Left ventricle myocardium inferior (tissue), 1 donor: ENCODE measurements around the gene XIRP2. TPM values are rescaled to one million over a fixed set of nuclear protein-coding genes. Genes with fewer than 3 reads are reported as not detected.
A peak's percentile ranks its signal among the peaks of the same experiment; 100 is the strongest.

Experiments
- DNase-seq: peaks from one replicate; pipeline ENCODE4 v3.0.0-alpha.2; 2020
- H3K27ac ChIP-seq: fragments of 200-600 bp; replicated peaks from 2 replicates; pipeline ENCODE4 v1.8.0; 2021
- H3K27me3 ChIP-seq: fragments of 200-600 bp; 2 replicates; pipeline ENCODE4 v1.8.0; 2021; ENCODE audit warnings: low read depth
- H3K36me3 ChIP-seq: fragments of 200-600 bp; 2 replicates; pipeline ENCODE4 v1.8.0; 2021
- H3K4me1 ChIP-seq: fragments of 200-600 bp; 2 replicates; pipeline ENCODE4 v1.8.0; 2021
- H3K4me3 ChIP-seq: fragments of 200-600 bp; 2 replicates; pipeline ENCODE4 v1.8.0; 2021; ENCODE audit warnings: mild to moderate bottlenecking, moderate library complexity
- H3K9me3 ChIP-seq: fragments of 200-600 bp; replicated peaks from 2 replicates; pipeline ENCODE4 v1.8.0; 2021
- intact Hi-C: fragments of 100-400 bp; cut with micrococcal nuclease; formaldehyde crosslinking; loops from one replicate; pipeline ENCODE4 v1.11.0; 2022
- total RNA-seq: library from RNA; stranded (reverse); fragmentation: NEBNext Ultra II Directional; extraction: Animal tissue kit (Norgen Biotek cat#: 25700); gene quantifications from one replicate; pipeline ENCODE4 v1.2.1, GENCODE V29; 2021
- TF ChIP-seq, protein P1 (sequence below): fragments of 200-600 bp; IDR thresholded peaks from 2 replicates; pipeline ENCODE4 v1.8.0; 2021; ENCODE audit warnings: antibody characterized with exemption, mild to moderate bottlenecking, borderline replicate concordance
- donor health status: DM: no; HTN: yes; CAD: no; lungs with severe emphysema.

XIRP2 gene
- total RNA-seq, 1 donor from 2014 or later: 364 TPM

DNA sequence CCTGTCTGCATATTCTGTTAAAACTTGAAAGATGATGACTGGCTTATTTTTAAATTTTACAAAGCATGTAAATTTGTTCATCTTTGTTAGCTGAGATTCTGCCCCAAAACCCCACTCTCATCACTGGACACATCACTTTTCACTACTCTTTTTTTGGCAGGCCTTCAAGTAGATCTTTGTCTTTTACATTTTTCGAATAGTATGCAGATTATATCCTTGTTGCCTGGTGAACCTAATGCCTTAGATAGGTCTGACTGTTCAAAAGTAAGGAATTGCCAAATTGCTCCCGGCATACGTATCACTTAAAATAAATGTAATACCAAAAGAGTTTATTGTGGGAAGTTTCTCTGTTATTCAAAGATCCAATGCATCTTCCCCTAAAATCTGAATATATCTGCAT is 303.3 kb downstream of the XIRP2 start:
- peaks cover 75% of the 10 kb centered on the region for H3K4me1 ChIP-seq
- TF ChIP-seq, protein P1, sequence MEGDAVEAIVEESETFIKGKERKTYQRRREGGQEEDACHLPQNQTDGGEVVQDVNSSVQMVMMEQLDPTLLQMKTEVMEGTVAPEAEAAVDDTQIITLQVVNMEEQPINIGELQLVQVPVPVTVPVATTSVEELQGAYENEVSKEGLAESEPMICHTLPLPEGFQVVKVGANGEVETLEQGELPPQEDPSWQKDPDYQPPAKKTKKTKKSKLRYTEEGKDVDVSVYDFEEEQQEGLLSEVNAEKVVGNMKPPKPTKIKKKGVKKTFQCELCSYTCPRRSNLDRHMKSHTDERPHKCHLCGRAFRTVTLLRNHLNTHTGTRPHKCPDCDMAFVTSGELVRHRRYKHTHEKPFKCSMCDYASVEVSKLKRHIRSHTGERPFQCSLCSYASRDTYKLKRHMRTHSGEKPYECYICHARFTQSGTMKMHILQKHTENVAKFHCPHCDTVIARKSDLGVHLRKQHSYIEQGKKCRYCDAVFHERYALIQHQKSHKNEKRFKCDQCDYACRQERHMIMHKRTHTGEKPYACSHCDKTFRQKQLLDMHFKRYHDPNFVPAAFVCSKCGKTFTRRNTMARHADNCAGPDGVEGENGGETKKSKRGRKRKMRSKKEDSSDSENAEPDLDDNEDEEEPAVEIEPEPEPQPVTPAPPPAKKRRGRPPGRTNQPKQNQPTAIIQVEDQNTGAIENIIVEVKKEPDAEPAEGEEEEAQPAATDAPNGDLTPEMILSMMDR: no peak
- intact Hi-C loops: no loop called here
- DNase-seq: no peak
- no peaks in the 10 kb centered on the region for H3K9me3 ChIP-seq
- no peaks in the 10 kb centered on the region for H3K27me3 ChIP-seq
- H3K36me3 ChIP-seq: no peaks in the 10 kb centered on the region
- H3K4me3 ChIP-seq: peak overlapping the region; percentile 62
- peak overlapping the region; percentile 81 for H3K27ac ChIP-seq

DNA sequence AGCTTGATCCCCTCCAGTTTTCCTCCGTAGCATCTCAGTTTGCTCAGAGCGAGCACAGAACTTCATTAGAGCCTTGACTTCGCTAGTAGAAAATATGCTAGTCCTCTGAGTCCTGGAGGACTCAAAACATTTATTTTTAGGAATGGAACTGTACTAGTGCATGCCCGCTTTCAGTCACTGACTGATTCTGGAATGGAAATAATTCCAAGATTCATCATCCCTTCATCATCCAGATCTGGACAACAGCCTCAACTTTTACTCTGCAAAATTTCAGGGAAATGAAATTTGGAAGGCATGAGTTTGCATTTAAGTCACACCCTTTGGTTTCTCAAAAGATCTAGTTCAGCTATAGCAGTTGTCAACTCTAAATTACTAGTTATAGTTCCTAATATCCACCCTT is 304.6 kb downstream of the XIRP2 start:
- intact Hi-C loops: no loop called here
- H3K4me3 ChIP-seq: peak overlapping the region; percentile 62

DNA sequence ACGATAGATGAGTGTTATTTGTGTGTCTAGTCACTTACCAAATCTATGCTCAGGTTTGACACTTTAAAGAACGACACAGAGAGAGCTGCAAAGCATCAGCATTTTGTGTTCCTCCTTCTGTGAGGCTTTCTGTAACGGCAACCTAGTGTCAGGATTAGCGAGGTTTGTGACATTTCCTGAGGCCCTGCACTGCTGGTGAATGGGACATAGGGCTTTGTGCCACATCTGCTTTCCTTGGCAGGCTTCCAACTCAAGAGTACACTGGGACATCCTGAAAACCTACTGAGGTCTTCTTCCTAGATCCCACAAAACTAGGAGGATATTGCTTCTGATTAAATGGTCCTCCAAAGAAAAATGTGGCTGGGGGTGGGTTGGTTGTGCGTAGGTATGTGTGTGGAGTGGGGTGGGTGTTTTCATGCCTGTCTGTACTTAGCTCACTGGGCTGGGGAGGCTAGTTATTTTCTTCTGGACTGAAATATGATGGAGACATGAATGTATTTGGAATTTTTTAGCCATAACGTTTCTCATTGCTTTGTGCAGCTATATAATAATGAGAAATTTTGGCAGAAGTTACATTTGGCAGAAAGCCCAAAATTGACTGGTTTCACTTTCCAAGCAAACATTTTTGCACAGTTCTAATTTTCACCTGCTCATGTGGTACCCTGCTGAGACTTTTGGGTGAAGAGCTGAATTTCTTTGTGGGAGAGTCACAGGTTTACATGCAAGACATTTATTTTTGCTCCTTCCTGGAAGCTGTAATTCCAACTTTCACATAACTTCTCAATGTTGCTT is 308.4 kb downstream of the XIRP2 start:
- H3K9me3 ChIP-seq: no peaks in the 10 kb centered on the region
- peak overlapping the region; percentile 34 for H3K4me3 ChIP-seq
- H3K27ac ChIP-seq: peak overlapping the region; percentile 81
- peak; percentile 46 for DNase-seq
- intact Hi-C loops: no loop called here
- TF ChIP-seq, protein P1: no peak
- H3K4me1 ChIP-seq: peaks cover 52% of the 10 kb centered on the region
- H3K27me3 ChIP-seq: no peaks in the 10 kb centered on the region
- no peaks in the 10 kb centered on the region for H3K36me3 ChIP-seq

More for the DNA sequence above, 304.6 kb downstream of the XIRP2 start:
- Histone ChIP-seq H3K36me3 (no peaks in the 10 kb centered on the region), H3K27ac (peak overlapping the region; percentile 81), H3K27me3 (no peaks in the 10 kb centered on the region), H3K4me1 (peaks cover 71% of the 10 kb centered on the region), H3K9me3 (no peaks in the 10 kb centered on the region)
- no peak for DNase-seq
- TF ChIP-seq, protein P1: no peak

DNA sequence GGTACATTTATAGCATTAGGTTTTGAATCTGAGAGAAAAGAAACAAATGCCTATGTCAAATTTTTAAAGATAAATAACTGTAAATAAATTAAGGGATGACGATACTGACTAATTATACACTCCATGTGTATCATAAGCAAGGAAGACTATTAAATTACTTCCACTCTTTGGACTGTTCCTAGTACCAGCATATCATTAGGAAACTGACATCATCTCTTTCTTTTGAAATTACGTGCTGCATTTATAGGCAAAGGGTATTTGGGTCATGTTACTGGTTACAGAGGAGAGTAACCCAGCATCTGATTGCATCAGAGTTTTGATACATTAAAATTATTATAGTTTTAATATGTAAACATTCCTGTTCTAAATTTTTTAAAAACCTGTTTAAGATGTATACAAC is 309.7 kb downstream of the XIRP2 start:
- intact Hi-C loops: no loop called here
- no peaks in the 10 kb centered on the region for H3K27me3 ChIP-seq
- H3K9me3 ChIP-seq: no peaks in the 10 kb centered on the region
- peaks cover 52% of the 10 kb centered on the region for H3K4me1 ChIP-seq
- no peak for DNase-seq
- peak overlapping the region; percentile 34 for H3K4me3 ChIP-seq
- TF ChIP-seq, protein P1: no peak
- peak overlapping the region; percentile 81 for H3K27ac ChIP-seq
- H3K36me3 ChIP-seq: no peaks in the 10 kb centered on the region

DNA sequence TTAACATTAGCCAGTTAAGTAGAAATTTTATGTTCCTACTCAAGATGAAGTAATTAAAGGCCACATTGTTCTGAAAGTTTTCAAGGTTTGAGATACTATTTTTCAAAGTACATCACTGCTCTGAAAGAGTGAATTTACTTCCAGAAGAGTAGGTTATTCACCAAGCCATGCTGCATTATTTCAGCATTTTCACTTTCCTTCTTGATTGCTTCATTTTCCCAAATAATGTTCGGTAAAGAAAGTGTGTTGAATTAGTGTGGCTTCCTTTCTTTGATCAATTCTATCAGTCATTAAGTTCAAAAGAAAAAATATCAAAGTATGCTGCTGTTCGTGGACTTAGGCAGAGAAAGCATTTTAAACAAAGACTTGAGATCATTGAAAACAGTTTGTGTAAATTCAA is 310.3 kb downstream of the XIRP2 start:
- Histone ChIP-seq H3K4me1 (peaks cover 48% of the 10 kb centered on the region), H3K4me3 (peak overlapping the region; percentile 34), H3K27ac (peak overlapping the region; percentile 81), H3K9me3 (no peaks in the 10 kb centered on the region), H3K27me3 (no peaks in the 10 kb centered on the region), H3K36me3 (no peaks in the 10 kb centered on the region)
- no peak for DNase-seq
- intact Hi-C loops: no loop called here
- TF ChIP-seq, protein P1: no peak
